ENCODE data around the gene NECAB3. TPM values are rescaled to one million over a fixed set of nuclear protein-coding genes. Genes with fewer than 3 reads are reported as not detected.
A peak's percentile ranks its signal among the peaks of the same experiment; 100 is the strongest.

Gene NECAB3
- total RNA-seq, 1 donor = 27.1 TPM

GRCh38 chr20:33693741-33694638 is 19.8 kb upstream of the NECAB3 start:
- no peak overlapping the region for H3K27ac ChIP-seq (ENCODE audit: low read depth, low read length)
- no peaks in the 10 kb centered on the region for H3K36me3 ChIP-seq (ENCODE audit: insufficient read depth, low read length)
- no peaks in the 10 kb centered on the region for H4K20me1 ChIP-seq (ENCODE audit: insufficient read depth, low read length)
- no peak overlapping the region for H3K4me2 ChIP-seq (ENCODE audit: insufficient read depth, low read length)
- no peak for DNase-seq (ENCODE audit: insufficient read length, low spot score, missing footprints)
- peaks cover 7% of the 10 kb centered on the region for H3K4me1 ChIP-seq (ENCODE audit: insufficient read depth, low read length)
- H3K27me3 ChIP-seq (ENCODE audit: insufficient read depth, low read length) = no peaks in the 10 kb centered on the region
- no peaks in the 10 kb centered on the region for H3K79me2 ChIP-seq (ENCODE audit: insufficient read depth, low read length)
- no peaks in the 10 kb centered on the region for H3K9me3 ChIP-seq (ENCODE audit: low read depth, low read length)
- no peak overlapping the region for H2AFZ ChIP-seq (ENCODE audit: low read length)
- TF ChIP-seq CTCF (IDR thresholded peaks at IDR 0.05; ENCODE audit: extremely low read depth, low read depth, low read length) = no peak
- H3K4me3 ChIP-seq (ENCODE audit: insufficient read depth, low read length) = no peak overlapping the region

- Histone ChIP-seq H3K9me3 (ENCODE audit: low read depth, low read length) (no peaks in the 10 kb centered on the region), H3K36me3 (ENCODE audit: insufficient read depth, low read length) (no peaks in the 10 kb centered on the region), H3K27me3 (ENCODE audit: insufficient read depth, low read length) (no peaks in the 10 kb centered on the region), H4K20me1 (ENCODE audit: insufficient read depth, low read length) (no peaks in the 10 kb centered on the region), H2AFZ (ENCODE audit: low read length) (no peak overlapping the region), H3K79me2 (ENCODE audit: insufficient read depth, low read length) (no peaks in the 10 kb centered on the region), H3K4me1 (ENCODE audit: insufficient read depth, low read length) (peaks cover 8% of the 10 kb centered on the region), H3K4me2 (ENCODE audit: insufficient read depth, low read length) (no peak overlapping the region), H3K27ac (ENCODE audit: low read depth, low read length) (no peak overlapping the region), H3K4me3 (ENCODE audit: insufficient read depth, low read length) (no peak overlapping the region)
- no peak for DNase-seq (ENCODE audit: insufficient read length, low spot score, missing footprints)
- no peak for TF ChIP-seq CTCF (IDR thresholded peaks at IDR 0.05; ENCODE audit: extremely low read depth, low read depth, low read length)
Observed at GRCh38 chr20:33693289-33693688, 19.1 kb upstream of the NECAB3 start.

GRCh38 chr20:33689973-33690372 is 15.7 kb upstream of the NECAB3 start:
- Histone ChIP-seq H3K4me2 (ENCODE audit: insufficient read depth, low read length) (peak overlapping the region; percentile 53), H3K27ac (ENCODE audit: low read depth, low read length) (no peak overlapping the region), H3K27me3 (ENCODE audit: insufficient read depth, low read length) (no peaks in the 10 kb centered on the region), H3K4me1 (ENCODE audit: insufficient read depth, low read length) (peaks cover 31% of the 10 kb centered on the region), H3K79me2 (ENCODE audit: insufficient read depth, low read length) (peaks cover 5% of the 10 kb centered on the region), H3K9me3 (ENCODE audit: low read depth, low read length) (no peaks in the 10 kb centered on the region), H2AFZ (ENCODE audit: low read length) (no peak overlapping the region), H3K4me3 (ENCODE audit: insufficient read depth, low read length) (no peak overlapping the region), H4K20me1 (ENCODE audit: insufficient read depth, low read length) (no peaks in the 10 kb centered on the region), H3K36me3 (ENCODE audit: insufficient read depth, low read length) (no peaks in the 10 kb centered on the region)
- no peak for TF ChIP-seq CTCF (IDR thresholded peaks at IDR 0.05; ENCODE audit: extremely low read depth, low read depth, low read length)
- peak; percentile 81 for DNase-seq (ENCODE audit: insufficient read length, low spot score, missing footprints)

- Histone ChIP-seq H3K4me3 (ENCODE audit: insufficient read depth, low read length) (no peak overlapping the region), H2AFZ (ENCODE audit: low read length) (no peak overlapping the region), H3K4me1 (ENCODE audit: insufficient read depth, low read length) (peaks cover 33% of the 10 kb centered on the region), H3K27ac (ENCODE audit: low read depth, low read length) (no peak overlapping the region), H3K79me2 (ENCODE audit: insufficient read depth, low read length) (peaks cover 10% of the 10 kb centered on the region), H3K4me2 (ENCODE audit: insufficient read depth, low read length) (peak overlapping the region; percentile 53), H3K27me3 (ENCODE audit: insufficient read depth, low read length) (no peaks in the 10 kb centered on the region), H3K36me3 (ENCODE audit: insufficient read depth, low read length) (no peaks in the 10 kb centered on the region), H3K9me3 (ENCODE audit: low read depth, low read length) (no peaks in the 10 kb centered on the region), H4K20me1 (ENCODE audit: insufficient read depth, low read length) (no peaks in the 10 kb centered on the region)
- TF ChIP-seq CTCF (IDR thresholded peaks at IDR 0.05; ENCODE audit: extremely low read depth, low read depth, low read length) = no peak
- DNase-seq (ENCODE audit: insufficient read length, low spot score, missing footprints) = no peak
Observed at GRCh38 chr20:33689493-33689892, 15.3 kb upstream of the NECAB3 start.

Measured in osteoblast (primary cell).